Measurements from ENCODE around the gene ATOSA. TPM values are rescaled to one million over a fixed set of nuclear protein-coding genes. Genes with fewer than 3 reads are reported as not detected.

ATOSA gene
- polyA plus RNA-seq, 1 donor from 2014 or later: 64.0 TPM

DNA sequence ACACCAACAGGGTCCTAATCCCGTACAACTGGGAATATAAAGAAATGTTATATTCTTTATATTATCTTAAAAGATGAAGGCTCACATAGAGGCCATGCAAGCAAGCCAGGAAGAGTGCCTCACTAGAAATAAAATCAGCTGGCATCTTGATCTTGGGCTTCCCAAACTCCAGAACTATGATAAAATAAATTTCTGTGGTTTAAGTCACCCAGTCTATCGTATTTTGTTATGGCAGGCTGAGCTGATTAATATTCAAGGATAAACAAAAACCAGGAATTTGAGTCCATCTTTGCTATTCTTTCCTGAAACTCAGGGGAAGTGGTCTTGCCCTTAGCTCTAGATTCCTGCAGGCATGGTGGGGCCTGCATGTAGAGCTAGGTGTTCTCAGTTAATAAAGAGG, 42.7 kb downstream of the ATOSA start:
- no peak overlapping the region for H3K9ac ChIP-seq (ENCODE audit: low read length)
- no peaks in the 10 kb centered on the region for H3K36me3 ChIP-seq (ENCODE audit: insufficient read depth, low read length)
- H3K9me3 ChIP-seq (ENCODE audit: low read length): no peaks in the 10 kb centered on the region
- no peak overlapping the region for H3K4me2 ChIP-seq (ENCODE audit: low read length)
- no peak overlapping the region for H2AFZ ChIP-seq (ENCODE audit: low read depth, low read length)
- H4K20me1 ChIP-seq (ENCODE audit: insufficient read depth): no peaks in the 10 kb centered on the region
- no peaks in the 10 kb centered on the region for H3K9me2 ChIP-seq (ENCODE audit: insufficient read depth, low read length)
- no peak overlapping the region for H3K4me3 ChIP-seq (ENCODE audit: low read length)
- no peak for TF ChIP-seq TAF1 (IDR thresholded peaks at IDR 0.05; ENCODE audit: low read depth)
- TF ChIP-seq, protein P1, sequence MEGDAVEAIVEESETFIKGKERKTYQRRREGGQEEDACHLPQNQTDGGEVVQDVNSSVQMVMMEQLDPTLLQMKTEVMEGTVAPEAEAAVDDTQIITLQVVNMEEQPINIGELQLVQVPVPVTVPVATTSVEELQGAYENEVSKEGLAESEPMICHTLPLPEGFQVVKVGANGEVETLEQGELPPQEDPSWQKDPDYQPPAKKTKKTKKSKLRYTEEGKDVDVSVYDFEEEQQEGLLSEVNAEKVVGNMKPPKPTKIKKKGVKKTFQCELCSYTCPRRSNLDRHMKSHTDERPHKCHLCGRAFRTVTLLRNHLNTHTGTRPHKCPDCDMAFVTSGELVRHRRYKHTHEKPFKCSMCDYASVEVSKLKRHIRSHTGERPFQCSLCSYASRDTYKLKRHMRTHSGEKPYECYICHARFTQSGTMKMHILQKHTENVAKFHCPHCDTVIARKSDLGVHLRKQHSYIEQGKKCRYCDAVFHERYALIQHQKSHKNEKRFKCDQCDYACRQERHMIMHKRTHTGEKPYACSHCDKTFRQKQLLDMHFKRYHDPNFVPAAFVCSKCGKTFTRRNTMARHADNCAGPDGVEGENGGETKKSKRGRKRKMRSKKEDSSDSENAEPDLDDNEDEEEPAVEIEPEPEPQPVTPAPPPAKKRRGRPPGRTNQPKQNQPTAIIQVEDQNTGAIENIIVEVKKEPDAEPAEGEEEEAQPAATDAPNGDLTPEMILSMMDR (IDR thresholded peaks at IDR 0.05; ENCODE audit: poor library complexity, severe bottlenecking): no peak
- H3K27me3 ChIP-seq (ENCODE audit: insufficient read depth, low read depth, low read length): no peaks in the 10 kb centered on the region
- H3F3A ChIP-seq (ENCODE audit: insufficient read depth, low read length, poor library complexity, severe bottlenecking): no peaks in the 10 kb centered on the region
- H3K27ac ChIP-seq (ENCODE audit: low read length): no peak overlapping the region
- no peaks in the 10 kb centered on the region for H3K79me2 ChIP-seq (replicated peaks; ENCODE audit: insufficient read depth, low read length)

DNA sequence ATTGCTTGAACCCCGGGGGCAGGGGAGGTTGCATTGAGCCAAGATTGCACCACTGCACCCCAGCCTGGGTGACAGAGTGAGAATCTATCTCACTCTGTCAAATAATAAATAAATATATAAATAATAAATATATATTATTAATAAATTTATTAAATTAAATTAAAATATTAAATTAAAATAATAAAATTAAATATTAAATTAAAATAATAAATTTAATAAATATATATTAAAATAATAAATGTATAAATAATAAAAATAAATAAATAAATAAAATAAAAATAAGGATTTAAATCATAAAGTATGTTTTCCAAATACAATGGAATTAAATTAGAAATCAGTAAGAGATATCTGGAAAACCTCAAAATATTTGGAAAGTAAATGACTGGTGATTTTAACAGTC, 43.3 kb downstream of the ATOSA start:
- TF ChIP-seq, protein P2, sequence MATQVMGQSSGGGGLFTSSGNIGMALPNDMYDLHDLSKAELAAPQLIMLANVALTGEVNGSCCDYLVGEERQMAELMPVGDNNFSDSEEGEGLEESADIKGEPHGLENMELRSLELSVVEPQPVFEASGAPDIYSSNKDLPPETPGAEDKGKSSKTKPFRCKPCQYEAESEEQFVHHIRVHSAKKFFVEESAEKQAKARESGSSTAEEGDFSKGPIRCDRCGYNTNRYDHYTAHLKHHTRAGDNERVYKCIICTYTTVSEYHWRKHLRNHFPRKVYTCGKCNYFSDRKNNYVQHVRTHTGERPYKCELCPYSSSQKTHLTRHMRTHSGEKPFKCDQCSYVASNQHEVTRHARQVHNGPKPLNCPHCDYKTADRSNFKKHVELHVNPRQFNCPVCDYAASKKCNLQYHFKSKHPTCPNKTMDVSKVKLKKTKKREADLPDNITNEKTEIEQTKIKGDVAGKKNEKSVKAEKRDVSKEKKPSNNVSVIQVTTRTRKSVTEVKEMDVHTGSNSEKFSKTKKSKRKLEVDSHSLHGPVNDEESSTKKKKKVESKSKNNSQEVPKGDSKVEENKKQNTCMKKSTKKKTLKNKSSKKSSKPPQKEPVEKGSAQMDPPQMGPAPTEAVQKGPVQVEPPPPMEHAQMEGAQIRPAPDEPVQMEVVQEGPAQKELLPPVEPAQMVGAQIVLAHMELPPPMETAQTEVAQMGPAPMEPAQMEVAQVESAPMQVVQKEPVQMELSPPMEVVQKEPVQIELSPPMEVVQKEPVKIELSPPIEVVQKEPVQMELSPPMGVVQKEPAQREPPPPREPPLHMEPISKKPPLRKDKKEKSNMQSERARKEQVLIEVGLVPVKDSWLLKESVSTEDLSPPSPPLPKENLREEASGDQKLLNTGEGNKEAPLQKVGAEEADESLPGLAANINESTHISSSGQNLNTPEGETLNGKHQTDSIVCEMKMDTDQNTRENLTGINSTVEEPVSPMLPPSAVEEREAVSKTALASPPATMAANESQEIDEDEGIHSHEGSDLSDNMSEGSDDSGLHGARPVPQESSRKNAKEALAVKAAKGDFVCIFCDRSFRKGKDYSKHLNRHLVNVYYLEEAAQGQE (IDR thresholded peaks at IDR 0.05; ENCODE audit: borderline replicate concordance): no peak
- no peak for TF ChIP-seq POLR2AphosphoS5 (IDR thresholded peaks at IDR 0.05)
- TF ChIP-seq EP300 (conservative IDR thresholded peaks at IDR 0.05; ENCODE audit: poor library complexity, severe bottlenecking): no peak
- no peak for TF ChIP-seq RAD21 (conservative IDR thresholded peaks at IDR 0.05)
- TF ChIP-seq MXI1 (conservative IDR thresholded peaks at IDR 0.05; ENCODE audit: poor library complexity, severe bottlenecking): no peak
- TF ChIP-seq SMC3 (conservative IDR thresholded peaks at IDR 0.05; ENCODE audit: poor library complexity): no peak
- TF ChIP-seq TAF1 (IDR thresholded peaks at IDR 0.05; ENCODE audit: low read depth): no peak
- no peak for TF ChIP-seq EZH2 (IDR thresholded peaks at IDR 0.05; ENCODE audit: borderline replicate concordance, insufficient read depth, low read length, poor library complexity, severe bottlenecking)
- TF ChIP-seq, protein P1 (IDR thresholded peaks at IDR 0.05; ENCODE audit: poor library complexity, severe bottlenecking): no peak
- H3K4me3 ChIP-seq (ENCODE audit: low read length): no peak overlapping the region
- no peak overlapping the region for H3K9ac ChIP-seq (ENCODE audit: low read length)
- H3K9me2 ChIP-seq (ENCODE audit: insufficient read depth, low read length): no peaks in the 10 kb centered on the region
- no peak overlapping the region for H2AFZ ChIP-seq (ENCODE audit: low read depth, low read length)
- no peaks in the 10 kb centered on the region for H3K9me3 ChIP-seq (ENCODE audit: low read length)
- H3K79me2 ChIP-seq (replicated peaks; ENCODE audit: insufficient read depth, low read length): no peaks in the 10 kb centered on the region
- no peaks in the 10 kb centered on the region for H3K27me3 ChIP-seq (ENCODE audit: insufficient read depth, low read depth, low read length)
- H3K36me3 ChIP-seq (ENCODE audit: insufficient read depth, low read length): no peaks in the 10 kb centered on the region
- no peak overlapping the region for H3K27ac ChIP-seq (ENCODE audit: low read length)
- H3F3A ChIP-seq (ENCODE audit: insufficient read depth, low read length, poor library complexity, severe bottlenecking): no peaks in the 10 kb centered on the region
- no peaks in the 10 kb centered on the region for H4K20me1 ChIP-seq (ENCODE audit: insufficient read depth)
- H3K4me2 ChIP-seq (ENCODE audit: low read length): no peak overlapping the region

Other genes starting within 250 kb of the ATOSA start
- gene MYO5A, start 150.5 kb downstream of the ATOSA start, polyA plus RNA-seq: 43.8 and 45.2 TPM in 2 replicates
- 252 and 254 TPM in 2 replicates for gene ARPP19, start 110.4 kb downstream of the ATOSA start, polyA plus RNA-seq
- 1.2 and 3.4 TPM in 2 replicates for gene ONECUT1, start 110.9 kb upstream of the ATOSA start, polyA plus RNA-seq